Keratinocyte (primary cell): ENCODE data around the gene ZNF8. TPM values are rescaled to one million over a fixed set of nuclear protein-coding genes. Genes with fewer than 3 reads are reported as not detected.

ENCODE experiments used
- DNase-seq: peaks from one replicate; pipeline ENCODE4 v3.0.0-alpha.2; 2011; ENCODE audit warnings: low read depth, missing footprints, low spot score
- FAIRE-seq: peaks from 2 replicates; lab custom pipeline; 2011; peaks lifted over from hg19 to GRCh38; lab: Jason Lieb, UNC
- H2AFZ ChIP-seq: 2 replicates; pipeline ENCODE4 v1.6.0; 2012; ENCODE audit warnings: low read length, control low read depth, inconsistent platforms; ENCODE audit not compliant: control insufficient read depth
- H3K27ac ChIP-seq: 2 replicates; pipeline ENCODE4 v1.5.1; 2011; ENCODE audit warnings: low read length; ENCODE audit not compliant: control insufficient read depth, insufficient read depth
- H3K27me3 ChIP-seq: 3 replicates; pipeline ENCODE4 v1.6.0; 2011; ENCODE audit warnings: low read length; ENCODE audit not compliant: control insufficient read depth, insufficient read depth; ENCODE audit errors: extremely low read depth
- H3K36me3 ChIP-seq, 2 experiments: 2 replicates in 1 of 2; 3 replicates in 1 of 2; pipeline ENCODE4 v1.5.1; 2011; ENCODE audit warnings: low read length in 2 of 2, mild to moderate bottlenecking in 1 of 2; ENCODE audit not compliant: control insufficient read depth in 2 of 2, insufficient read depth in 2 of 2; ENCODE audit errors: extremely low read depth in 1 of 2
- H3K4me1 ChIP-seq: 3 replicates; pipeline ENCODE4 v1.5.1; 2011; ENCODE audit warnings: low read length; ENCODE audit not compliant: control insufficient read depth, insufficient read depth; ENCODE audit errors: extremely low read depth
- H3K4me2 ChIP-seq: 3 replicates; pipeline ENCODE4 v1.6.0; 2011; ENCODE audit warnings: low read depth, low read length; ENCODE audit not compliant: control insufficient read depth, insufficient read depth; ENCODE audit errors: extremely low read depth
- H3K4me3 ChIP-seq, 3 experiments: fragments of 200-600 bp in 1 of 3; sonication (generic) in 1 of 3; 2 replicates in 2 of 3; 3 replicates in 1 of 3; pipeline ENCODE4 v1.5.1; 2011 to 2016; ENCODE audit warnings: low read length in 3 of 3, mild to moderate bottlenecking in 3 of 3, control low read depth in 2 of 3, inconsistent platforms in 1 of 3, low read depth in 1 of 3, mixed read lengths in 1 of 3, mixed run types in 1 of 3, moderate library complexity in 1 of 3; ENCODE audit not compliant: control insufficient read depth in 2 of 3, insufficient read depth in 2 of 3; ENCODE audit errors: extremely low read depth in 1 of 3
- H3K79me2 ChIP-seq: 2 replicates; pipeline ENCODE4 v1.6.0; 2012; ENCODE audit warnings: low read length; ENCODE audit not compliant: control insufficient read depth, insufficient read depth
- H3K9ac ChIP-seq: 3 replicates; pipeline ENCODE4 v1.6.0; 2011; ENCODE audit warnings: low read length; ENCODE audit not compliant: control insufficient read depth, insufficient read depth; ENCODE audit errors: extremely low read depth
- H3K9me1 ChIP-seq: 3 replicates; pipeline ENCODE4 v1.6.0; 2011; ENCODE audit warnings: low read length; ENCODE audit not compliant: control insufficient read depth, insufficient read depth; ENCODE audit errors: extremely low read depth
- H3K9me3 ChIP-seq: 2 replicates; pipeline ENCODE4 v1.5.1; 2012; ENCODE audit warnings: low read depth, low read length; ENCODE audit not compliant: control insufficient read depth
- H4K20me1 ChIP-seq: 3 replicates; pipeline ENCODE4 v1.6.0; 2011; ENCODE audit warnings: low read length; ENCODE audit not compliant: control insufficient read depth, insufficient read depth; ENCODE audit errors: extremely low read depth
- EZH2 ChIP-seq: IDR thresholded peaks from one replicate; pipeline ENCODE4 v1.6.1; 2012; ENCODE audit warnings: inconsistent platforms, mild to moderate bottlenecking, low read length, moderate library complexity
- dilution Hi-C: fragments of 300-500 bp; cut with MboI; formaldehyde crosslinking; loops from one replicate; pipeline ENCODE4 v1.7.0; 2020; ENCODE audit warnings: low sequenced_read_pairs; ENCODE audit not compliant: extremely low pct_ligation_motif_present
- polyA plus RNA-seq, 5 experiments: library from polyadenylated mRNA; depleted of rRNA in 3 of 5; stranded (reverse) in 3 of 5; stranded (forward) in 1 of 5; unstranded in 1 of 5; fragments of >200 nt; gene quantifications; 1 replicate in 1 of 5; 2 replicates in 3 of 5; 3 replicates in 1 of 5; pipeline versions ENCODE4 v1.2.1 to v1.2.3, GENCODE V29; 2011 to 2012; ENCODE audit warnings: missing spikeins in 2 of 5, low read depth in 1 of 5, low replicate concordance in 1 of 5
- TF ChIP-seq, protein P1 (sequence below), 3 experiments: IDR thresholded peaks in 1 of 3; conservative IDR thresholded peaks in 1 of 3; optimal IDR thresholded peaks in 1 of 3; 2 replicates in 2 of 3; 3 replicates in 1 of 3; pipeline versions ENCODE3 to v1.5.1; 2011; ENCODE audit warnings: low read length in 3 of 3, mild to moderate bottlenecking in 3 of 3, moderate library complexity in 2 of 3, control low read depth in 1 of 3, inconsistent platforms in 1 of 3; ENCODE audit not compliant: insufficient read depth in 2 of 3; ENCODE audit errors: extremely low read depth in 1 of 3

Gene ZNF8
- polyA plus RNA-seq, 1 donor (not counting 4 experiments of a cell fraction or from before 2014, with no cell fraction given) = 2.7 TPM

- H3K79me2 ChIP-seq = peaks cover 38% of the 10 kb centered on the region
- no peak for FAIRE-seq
- peaks cover 0 to 3% of the 10 kb centered on the region in 2 experiments for H3K36me3 ChIP-seq
- peak overlapping the region; percentile 93 for H3K9ac ChIP-seq
- no peak for TF ChIP-seq EZH2
- TF ChIP-seq, protein P1, sequence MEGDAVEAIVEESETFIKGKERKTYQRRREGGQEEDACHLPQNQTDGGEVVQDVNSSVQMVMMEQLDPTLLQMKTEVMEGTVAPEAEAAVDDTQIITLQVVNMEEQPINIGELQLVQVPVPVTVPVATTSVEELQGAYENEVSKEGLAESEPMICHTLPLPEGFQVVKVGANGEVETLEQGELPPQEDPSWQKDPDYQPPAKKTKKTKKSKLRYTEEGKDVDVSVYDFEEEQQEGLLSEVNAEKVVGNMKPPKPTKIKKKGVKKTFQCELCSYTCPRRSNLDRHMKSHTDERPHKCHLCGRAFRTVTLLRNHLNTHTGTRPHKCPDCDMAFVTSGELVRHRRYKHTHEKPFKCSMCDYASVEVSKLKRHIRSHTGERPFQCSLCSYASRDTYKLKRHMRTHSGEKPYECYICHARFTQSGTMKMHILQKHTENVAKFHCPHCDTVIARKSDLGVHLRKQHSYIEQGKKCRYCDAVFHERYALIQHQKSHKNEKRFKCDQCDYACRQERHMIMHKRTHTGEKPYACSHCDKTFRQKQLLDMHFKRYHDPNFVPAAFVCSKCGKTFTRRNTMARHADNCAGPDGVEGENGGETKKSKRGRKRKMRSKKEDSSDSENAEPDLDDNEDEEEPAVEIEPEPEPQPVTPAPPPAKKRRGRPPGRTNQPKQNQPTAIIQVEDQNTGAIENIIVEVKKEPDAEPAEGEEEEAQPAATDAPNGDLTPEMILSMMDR (optimal IDR thresholded peaks at IDR 0.05 in 1 of 3, IDR thresholded peaks at IDR 0.05 in 1 of 3, conservative IDR thresholded peaks at IDR 0.05 in 1 of 3; ENCODE audit: extremely low read depth in 1 of 3, insufficient read depth in 2 of 3, low read length in 3 of 3) = no peak
- no peaks in the 10 kb centered on the region for H4K20me1 ChIP-seq
- no peaks in the 10 kb centered on the region for H3K27me3 ChIP-seq
- H3K9me1 ChIP-seq = no peaks in the 10 kb centered on the region
- peak overlapping the region; percentile 88 to 94 (median 88) for H3K4me3 ChIP-seq
- DNase-seq = no peak
- H3K9me3 ChIP-seq = no peaks in the 10 kb centered on the region
- peak overlapping the region; percentile 90 for H2AFZ ChIP-seq
- H3K4me2 ChIP-seq = peak overlapping the region; percentile 93
- dilution Hi-C loops = no loop called here
- peaks cover 9% of the 10 kb centered on the region for H3K4me1 ChIP-seq
- H3K27ac ChIP-seq = peak overlapping the region; percentile 83
Measured at GRCh38 chr19:58277748-58278540, 811 bp upstream of the ZNF8 start.

DNA sequence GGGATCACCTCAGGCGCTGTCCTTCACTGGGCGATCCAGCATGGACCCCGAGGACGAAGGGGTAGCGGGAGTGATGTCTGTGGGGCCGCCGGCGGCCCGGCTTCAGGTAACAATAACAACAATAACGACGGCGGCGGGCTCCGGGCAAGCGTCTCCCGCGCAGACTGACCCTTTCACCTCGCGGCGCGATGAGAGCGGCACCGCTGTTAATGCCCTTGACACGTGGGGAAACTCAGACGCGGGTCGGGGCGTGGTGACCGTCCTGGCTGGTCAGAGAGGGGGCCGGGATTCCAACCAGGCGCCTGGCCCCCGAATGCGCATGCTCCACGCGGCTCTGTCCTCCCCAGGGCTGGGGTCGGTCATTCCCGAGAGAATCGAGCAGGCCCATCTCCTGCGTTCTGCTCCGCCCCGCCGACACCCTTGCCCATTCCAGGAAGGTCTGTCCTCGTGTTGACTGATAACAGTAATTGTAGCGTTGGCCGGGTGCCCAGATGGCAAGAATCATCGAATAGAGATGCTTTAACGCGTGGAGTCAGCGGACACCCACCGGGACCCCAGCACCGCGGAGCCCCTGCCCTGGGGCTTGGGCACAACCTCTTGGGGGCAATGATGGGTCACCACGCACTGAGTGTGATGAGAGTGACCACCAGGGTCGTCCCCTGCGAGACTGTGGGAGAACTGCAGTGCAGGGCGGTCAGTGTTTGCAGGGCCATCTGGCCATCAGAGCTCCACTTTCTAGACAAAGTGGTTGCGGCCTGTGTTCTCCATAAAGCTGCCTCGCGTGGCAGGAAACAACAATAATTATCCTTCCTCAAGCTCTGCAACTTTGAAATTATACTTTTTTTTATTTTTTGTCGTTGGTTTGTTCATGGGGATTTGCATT lies 528 bp downstream of the ZNF8 start:
- H2AFZ ChIP-seq = peak overlapping the region; percentile 94
- no peak for FAIRE-seq
- H3K27me3 ChIP-seq = no peaks in the 10 kb centered on the region
- no peaks in the 10 kb centered on the region for H3K9me3 ChIP-seq
- H3K4me1 ChIP-seq = peaks cover 9% of the 10 kb centered on the region
- no peaks in the 10 kb centered on the region for H4K20me1 ChIP-seq
- H3K4me3 ChIP-seq = peak overlapping the region; percentile 88 to 94 (median 88)
- H3K36me3 ChIP-seq = peaks cover 0 to 4% of the 10 kb centered on the region in 2 experiments
- dilution Hi-C loops = no loop called here
- no peak for DNase-seq
- H3K4me2 ChIP-seq = peak overlapping the region; percentile 94
- H3K9ac ChIP-seq = peak overlapping the region; percentile 93
- H3K27ac ChIP-seq = peak overlapping the region; percentile 83
- peaks cover 45% of the 10 kb centered on the region for H3K79me2 ChIP-seq
- no peaks in the 10 kb centered on the region for H3K9me1 ChIP-seq
- no peak for TF ChIP-seq EZH2
- TF ChIP-seq, protein P1 (optimal IDR thresholded peaks at IDR 0.05 in 1 of 3, IDR thresholded peaks at IDR 0.05 in 1 of 3, conservative IDR thresholded peaks at IDR 0.05 in 1 of 3; ENCODE audit: extremely low read depth in 1 of 3, insufficient read depth in 2 of 3, low read length in 3 of 3) = no peak
